Measurements from ENCODE around the gene PIP5K1C. TPM values are rescaled to one million over a fixed set of nuclear protein-coding genes. Genes with fewer than 3 reads are reported as not detected.

Gene PIP5K1C
- total RNA-seq, 1 donor from 2014 or later = 42.0 TPM

DNA sequence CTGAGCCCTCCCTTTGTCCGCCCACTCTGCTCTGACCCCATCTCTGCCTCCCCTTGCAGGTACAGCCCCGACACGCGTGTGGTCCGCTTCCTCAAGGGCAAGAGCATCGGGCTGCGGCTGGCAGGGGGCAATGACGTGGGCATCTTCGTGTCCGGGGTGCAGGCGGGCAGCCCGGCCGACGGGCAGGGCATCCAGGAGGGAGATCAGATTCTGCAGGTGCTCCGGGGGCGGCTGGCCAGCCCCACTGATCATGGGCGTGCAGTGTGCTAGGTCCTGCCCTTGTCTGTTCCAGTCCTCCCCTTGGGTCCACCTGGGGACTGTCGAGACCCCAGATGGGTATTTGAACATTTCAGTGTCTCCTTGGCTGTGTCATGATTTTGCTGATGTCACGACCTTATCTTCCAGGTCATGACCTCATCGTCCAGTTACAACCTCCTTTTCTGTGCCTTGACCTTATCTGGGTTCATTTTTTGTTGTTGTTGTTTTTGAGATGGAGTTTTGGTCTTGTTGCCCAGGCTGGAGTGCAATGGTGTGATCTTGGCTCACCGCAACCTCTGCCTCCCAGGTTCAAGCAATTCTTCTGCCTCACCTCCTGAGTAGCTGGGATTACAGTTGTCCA is 35.9 kb upstream of the PIP5K1C start:
- Histone ChIP-seq H3K27me3 (ENCODE audit: insufficient read depth, low read length) (no peaks in the 10 kb centered on the region), H3K27ac (ENCODE audit: low read depth, low read length) (no peak overlapping the region), H3K9me3 (ENCODE audit: insufficient read depth, low read depth, low read length) (no peaks in the 10 kb centered on the region), H3K36me3 (ENCODE audit: insufficient read depth, low read length) (no peaks in the 10 kb centered on the region), H3K79me2 (ENCODE audit: insufficient read depth, low read length) (no peaks in the 10 kb centered on the region), H3K4me1 (ENCODE audit: insufficient read depth, low read length) (no peaks in the 10 kb centered on the region), H3K4me2 (ENCODE audit: low read length) (no peak overlapping the region), H4K20me1 (ENCODE audit: insufficient read depth, low read length) (no peaks in the 10 kb centered on the region), H3K4me3 (ENCODE audit: insufficient read depth, low read depth, low read length) (no peak overlapping the region), H2AFZ (ENCODE audit: low read depth, low read length) (no peak overlapping the region), H3K9ac (ENCODE audit: low read length) (no peak overlapping the region)
- Mint-ChIP-seq H3K9me3 (ENCODE audit: unreplicated experiment) (no peaks in the 10 kb centered on the region), H3K4me1 (ENCODE audit: low read depth, unreplicated experiment) (no peaks in the 10 kb centered on the region), H3K27ac (ENCODE audit: unreplicated experiment) (no peak overlapping the region), H3K27me3 (ENCODE audit: low read depth, unreplicated experiment) (peaks cover 16% of the 10 kb centered on the region), H3K36me3 (ENCODE audit: low read depth, unreplicated experiment) (no peaks in the 10 kb centered on the region), H3K4me3 (ENCODE audit: unreplicated experiment) (no peak overlapping the region)
- TF ChIP-seq EZH2 (IDR thresholded peaks at IDR 0.05; ENCODE audit: insufficient read depth, low read length) = no peak
- TF ChIP-seq, protein P1, sequence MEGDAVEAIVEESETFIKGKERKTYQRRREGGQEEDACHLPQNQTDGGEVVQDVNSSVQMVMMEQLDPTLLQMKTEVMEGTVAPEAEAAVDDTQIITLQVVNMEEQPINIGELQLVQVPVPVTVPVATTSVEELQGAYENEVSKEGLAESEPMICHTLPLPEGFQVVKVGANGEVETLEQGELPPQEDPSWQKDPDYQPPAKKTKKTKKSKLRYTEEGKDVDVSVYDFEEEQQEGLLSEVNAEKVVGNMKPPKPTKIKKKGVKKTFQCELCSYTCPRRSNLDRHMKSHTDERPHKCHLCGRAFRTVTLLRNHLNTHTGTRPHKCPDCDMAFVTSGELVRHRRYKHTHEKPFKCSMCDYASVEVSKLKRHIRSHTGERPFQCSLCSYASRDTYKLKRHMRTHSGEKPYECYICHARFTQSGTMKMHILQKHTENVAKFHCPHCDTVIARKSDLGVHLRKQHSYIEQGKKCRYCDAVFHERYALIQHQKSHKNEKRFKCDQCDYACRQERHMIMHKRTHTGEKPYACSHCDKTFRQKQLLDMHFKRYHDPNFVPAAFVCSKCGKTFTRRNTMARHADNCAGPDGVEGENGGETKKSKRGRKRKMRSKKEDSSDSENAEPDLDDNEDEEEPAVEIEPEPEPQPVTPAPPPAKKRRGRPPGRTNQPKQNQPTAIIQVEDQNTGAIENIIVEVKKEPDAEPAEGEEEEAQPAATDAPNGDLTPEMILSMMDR (IDR thresholded peaks at IDR 0.05; ENCODE audit: insufficient read depth, low read depth, low read length) = no peak
- FAIRE-seq = no peak
- DNase-seq (ENCODE audit: low read depth) = no peak

DNA sequence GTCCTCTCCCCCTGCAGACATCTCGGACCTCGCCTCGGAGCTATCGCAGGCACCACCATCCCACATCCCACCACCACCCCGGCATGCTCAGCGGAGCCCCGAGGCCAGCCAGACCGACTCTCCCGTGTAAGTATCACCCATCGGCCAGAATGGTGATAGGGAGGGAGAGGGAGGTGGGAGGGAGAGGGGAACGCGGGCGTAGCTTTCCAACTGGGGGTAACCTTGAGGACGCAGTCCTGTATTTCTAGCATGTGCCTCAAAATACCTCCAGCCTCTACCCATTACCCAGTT is 34.0 kb upstream of the PIP5K1C start:
- H3K27ac Mint-ChIP-seq (ENCODE audit: unreplicated experiment) = no peak overlapping the region
- Histone ChIP-seq H3K27ac (ENCODE audit: low read depth, low read length) (no peak overlapping the region), H3K4me2 (ENCODE audit: low read length) (no peak overlapping the region), H4K20me1 (ENCODE audit: insufficient read depth, low read length) (no peaks in the 10 kb centered on the region), H3K9me3 (ENCODE audit: insufficient read depth, low read depth, low read length) (no peaks in the 10 kb centered on the region), H3K9ac (ENCODE audit: low read length) (no peak overlapping the region), H3K36me3 (ENCODE audit: insufficient read depth, low read length) (no peaks in the 10 kb centered on the region), H2AFZ (ENCODE audit: low read depth, low read length) (no peak overlapping the region), H3K79me2 (ENCODE audit: insufficient read depth, low read length) (no peaks in the 10 kb centered on the region), H3K4me1 (ENCODE audit: insufficient read depth, low read length) (no peaks in the 10 kb centered on the region), H3K27me3 (ENCODE audit: insufficient read depth, low read length) (no peaks in the 10 kb centered on the region), H3K4me3 (ENCODE audit: insufficient read depth, low read depth, low read length) (no peak overlapping the region)
- FAIRE-seq (no peak), DNase-seq (ENCODE audit: low read depth) (no peak)
- no peaks in the 10 kb centered on the region for H3K36me3 Mint-ChIP-seq (ENCODE audit: low read depth, unreplicated experiment)
- H3K4me3 Mint-ChIP-seq (ENCODE audit: unreplicated experiment) = no peak overlapping the region
- TF ChIP-seq EZH2 (IDR thresholded peaks at IDR 0.05; ENCODE audit: insufficient read depth, low read length) = no peak
- TF ChIP-seq, protein P1 (IDR thresholded peaks at IDR 0.05; ENCODE audit: insufficient read depth, low read depth, low read length) = no peak
- H3K9me3 Mint-ChIP-seq (ENCODE audit: unreplicated experiment) = no peaks in the 10 kb centered on the region
- H3K4me1 Mint-ChIP-seq (ENCODE audit: low read depth, unreplicated experiment) = no peaks in the 10 kb centered on the region
- H3K27me3 Mint-ChIP-seq (ENCODE audit: low read depth, unreplicated experiment) = peaks cover 15% of the 10 kb centered on the region

DNA sequence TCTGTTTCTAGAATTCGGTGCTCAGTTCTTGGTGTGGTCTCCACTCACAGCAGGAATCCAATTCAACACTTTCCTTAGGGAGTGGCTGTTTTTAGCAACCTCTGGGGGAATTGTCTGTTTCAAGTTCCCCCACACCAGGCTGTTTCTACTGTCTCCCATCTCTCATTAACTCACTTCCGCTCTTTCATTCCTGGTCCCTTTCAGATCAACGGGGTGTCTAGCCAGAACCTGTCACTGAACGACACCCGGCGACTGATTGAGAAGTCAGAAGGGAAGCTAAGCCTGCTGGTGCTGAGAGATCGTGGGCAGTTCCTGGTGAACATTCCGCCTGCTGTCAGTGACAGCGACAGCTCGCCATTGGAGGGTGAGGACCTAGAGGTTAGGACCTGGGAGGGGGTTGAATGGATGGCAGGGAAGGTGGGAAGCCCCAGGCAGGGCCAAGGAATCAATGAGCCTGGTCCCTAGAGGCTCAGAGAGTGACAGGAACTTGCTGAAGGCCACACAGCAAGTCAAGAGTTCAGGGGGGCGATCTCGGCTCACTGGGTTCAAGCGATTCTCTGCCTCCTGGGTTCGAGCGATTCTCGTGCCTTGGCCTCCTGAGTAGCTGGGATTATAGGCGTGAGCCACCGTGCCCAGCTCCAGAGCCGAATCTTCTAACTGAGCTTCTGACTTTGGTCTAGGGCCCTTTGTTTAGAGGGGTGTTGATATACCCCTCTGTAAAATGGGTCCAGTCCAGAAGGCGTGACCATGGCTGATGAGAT is 33.5 kb upstream of the PIP5K1C start:
- TF ChIP-seq, protein P1 (IDR thresholded peaks at IDR 0.05; ENCODE audit: insufficient read depth, low read depth, low read length) = no peak
- no peak for TF ChIP-seq EZH2 (IDR thresholded peaks at IDR 0.05; ENCODE audit: insufficient read depth, low read length)
- H2AFZ ChIP-seq (ENCODE audit: low read depth, low read length) = no peak overlapping the region
- no peaks in the 10 kb centered on the region for H3K4me1 Mint-ChIP-seq (ENCODE audit: low read depth, unreplicated experiment)
- no peaks in the 10 kb centered on the region for H3K9me3 Mint-ChIP-seq (ENCODE audit: unreplicated experiment)
- peaks cover 15% of the 10 kb centered on the region for H3K27me3 Mint-ChIP-seq (ENCODE audit: low read depth, unreplicated experiment)
- no peak overlapping the region for H3K27ac ChIP-seq (ENCODE audit: low read depth, low read length)
- H4K20me1 ChIP-seq (ENCODE audit: insufficient read depth, low read length) = no peaks in the 10 kb centered on the region
- H3K79me2 ChIP-seq (ENCODE audit: insufficient read depth, low read length) = no peaks in the 10 kb centered on the region
- no peaks in the 10 kb centered on the region for H3K36me3 Mint-ChIP-seq (ENCODE audit: low read depth, unreplicated experiment)
- no peaks in the 10 kb centered on the region for H3K9me3 ChIP-seq (ENCODE audit: insufficient read depth, low read depth, low read length)
- no peak overlapping the region for H3K4me2 ChIP-seq (ENCODE audit: low read length)
- no peaks in the 10 kb centered on the region for H3K36me3 ChIP-seq (ENCODE audit: insufficient read depth, low read length)
- no peak overlapping the region for H3K4me3 Mint-ChIP-seq (ENCODE audit: unreplicated experiment)
- no peak overlapping the region for H3K4me3 ChIP-seq (ENCODE audit: insufficient read depth, low read depth, low read length)
- H3K9ac ChIP-seq (ENCODE audit: low read length) = no peak overlapping the region
- H3K27ac Mint-ChIP-seq (ENCODE audit: unreplicated experiment) = no peak overlapping the region
- H3K4me1 ChIP-seq (ENCODE audit: insufficient read depth, low read length) = no peaks in the 10 kb centered on the region
- H3K27me3 ChIP-seq (ENCODE audit: insufficient read depth, low read length) = no peaks in the 10 kb centered on the region
- no peak for FAIRE-seq
- no peak for DNase-seq (ENCODE audit: low read depth)

Data from astrocyte (in vitro differentiated cells and primary cell).